Measurements from ENCODE around the gene NUCB1. TPM values are rescaled to one million over a fixed set of nuclear protein-coding genes. Genes with fewer than 3 reads are reported as not detected.

The NUCB1 gene
- total RNA-seq, 1 experiment from 2014 or later = 125 TPM

DNA sequence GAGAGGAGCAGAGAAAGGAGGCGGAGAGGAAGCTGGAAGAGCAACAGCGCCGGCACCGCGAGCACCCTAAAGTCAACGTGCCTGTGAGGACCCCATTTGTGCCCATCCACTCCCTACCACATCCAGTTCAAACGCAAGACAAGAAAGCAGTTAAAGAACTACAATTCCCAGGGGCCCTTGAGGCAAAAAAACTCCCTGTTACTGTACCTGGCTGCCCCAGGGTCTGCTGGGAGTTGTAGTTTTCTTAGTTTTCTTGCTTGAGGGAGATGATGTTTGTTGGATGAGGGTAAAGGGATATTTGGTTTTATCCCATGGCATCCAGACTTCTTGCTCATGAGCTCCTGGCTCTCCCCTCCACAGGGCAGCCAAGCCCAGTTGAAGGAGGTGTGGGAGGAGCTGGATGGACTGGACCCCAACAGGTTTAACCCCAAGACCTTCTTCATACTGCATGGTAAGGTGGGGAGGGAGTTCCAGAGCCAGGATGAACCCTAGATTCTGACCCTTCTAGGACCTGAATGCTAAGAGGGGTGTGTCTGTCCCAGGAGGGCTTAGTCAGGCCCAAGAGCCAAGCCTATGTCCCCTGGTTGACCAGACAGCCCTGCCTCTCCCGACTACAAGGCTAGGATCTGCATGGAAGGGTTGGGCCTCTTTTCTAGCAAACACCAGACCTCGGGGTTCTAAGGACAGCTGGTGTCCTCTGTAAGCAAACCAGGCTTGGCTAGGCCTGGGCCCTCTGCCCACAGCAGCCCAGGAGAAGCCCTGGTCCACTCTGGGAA lies 13.2 kb downstream of the NUCB1 start:
- Histone ChIP-seq H4K8ac (replicated peaks; ENCODE audit: insufficient read length, low read depth, low read length) (no peak overlapping the region), H3K4me1 (ENCODE audit: insufficient read depth, low read length) (no peaks in the 10 kb centered on the region), H3K9me3 (ENCODE audit: control insufficient read depth, low read depth, low read length) (no peaks in the 10 kb centered on the region), H3K23me2 (ENCODE audit: insufficient read length, low read depth, low read length, poor library complexity, severe bottlenecking) (no peaks in the 10 kb centered on the region), H3K23ac (ENCODE audit: insufficient read length, low read depth, low read length) (no peak overlapping the region), H3K18ac (ENCODE audit: insufficient read length, low read depth, low read length) (no peak overlapping the region), H4K5ac (ENCODE audit: insufficient read length, low read depth, low read length) (no peak overlapping the region), H2BK120ac (ENCODE audit: low read depth, low read length, poor library complexity, severe bottlenecking) (no peak overlapping the region), H3K56ac (ENCODE audit: insufficient read length, low read depth, low read length) (no peak overlapping the region), H3K79me1 (ENCODE audit: insufficient read depth, low read depth, low read length, poor library complexity, severe bottlenecking) (no peaks in the 10 kb centered on the region), H2AK5ac (ENCODE audit: insufficient read length, low read length) (no peak overlapping the region), H2BK12ac (ENCODE audit: insufficient read length, low read depth, low read length) (no peak overlapping the region), H3K27ac (ENCODE audit: insufficient read length, low read depth, low read length) (no peak overlapping the region), H3K79me2 (ENCODE audit: insufficient read depth, low read length) (no peaks in the 10 kb centered on the region), H3T11ph (ENCODE audit: low read length) (no peak overlapping the region), H2BK5ac (ENCODE audit: insufficient read length, low read length) (no peak overlapping the region), H2AFZ (ENCODE audit: low read length) (no peak overlapping the region), H2BK15ac (ENCODE audit: low read depth, low read length) (no peak overlapping the region), H4K91ac (ENCODE audit: insufficient read length, low read depth, low read length) (no peak overlapping the region), H2BK20ac (ENCODE audit: low read depth, low read length, poor library complexity, severe bottlenecking) (no peak overlapping the region), H3K4me2 (ENCODE audit: insufficient read depth, insufficient read length, low read length) (no peak overlapping the region), H3K9ac (ENCODE audit: extremely low read depth, insufficient read length, low read length) (no peak overlapping the region), H3K4ac (ENCODE audit: low read depth, low read length) (no peak overlapping the region), H4K20me1 (ENCODE audit: control insufficient read depth, insufficient read depth, insufficient read length) (no peaks in the 10 kb centered on the region), H3K27me3 (ENCODE audit: insufficient read depth, low read length) (no peaks in the 10 kb centered on the region), H3K14ac (ENCODE audit: insufficient read depth, low read length) (no peak overlapping the region)
- H3K36me3 Mint-ChIP-seq (ENCODE audit: insufficient read depth in 1 of 3, low read depth in 3 of 3) = peaks cover 40 to 67% (median 65%) of the 10 kb centered on the region in 3 experiments
- H3K4me1 Mint-ChIP-seq = no peaks in the 10 kb centered on the region
- no peaks in the 10 kb centered on the region for H3K27me3 Mint-ChIP-seq (ENCODE audit: low read depth)
- no peak overlapping the region for H3K4me3 Mint-ChIP-seq
- TF ChIP-seq, protein P1, sequence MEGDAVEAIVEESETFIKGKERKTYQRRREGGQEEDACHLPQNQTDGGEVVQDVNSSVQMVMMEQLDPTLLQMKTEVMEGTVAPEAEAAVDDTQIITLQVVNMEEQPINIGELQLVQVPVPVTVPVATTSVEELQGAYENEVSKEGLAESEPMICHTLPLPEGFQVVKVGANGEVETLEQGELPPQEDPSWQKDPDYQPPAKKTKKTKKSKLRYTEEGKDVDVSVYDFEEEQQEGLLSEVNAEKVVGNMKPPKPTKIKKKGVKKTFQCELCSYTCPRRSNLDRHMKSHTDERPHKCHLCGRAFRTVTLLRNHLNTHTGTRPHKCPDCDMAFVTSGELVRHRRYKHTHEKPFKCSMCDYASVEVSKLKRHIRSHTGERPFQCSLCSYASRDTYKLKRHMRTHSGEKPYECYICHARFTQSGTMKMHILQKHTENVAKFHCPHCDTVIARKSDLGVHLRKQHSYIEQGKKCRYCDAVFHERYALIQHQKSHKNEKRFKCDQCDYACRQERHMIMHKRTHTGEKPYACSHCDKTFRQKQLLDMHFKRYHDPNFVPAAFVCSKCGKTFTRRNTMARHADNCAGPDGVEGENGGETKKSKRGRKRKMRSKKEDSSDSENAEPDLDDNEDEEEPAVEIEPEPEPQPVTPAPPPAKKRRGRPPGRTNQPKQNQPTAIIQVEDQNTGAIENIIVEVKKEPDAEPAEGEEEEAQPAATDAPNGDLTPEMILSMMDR (conservative IDR thresholded peaks at IDR 0.05) = no peak
- DNase-seq = no peak
- no CpG with 5 or more reads among the region's 9 CpGs for WGBS (ENCODE audit: extremely low coverage, insufficient read length, low lambda C conversion rate)
- H3K9me3 Mint-ChIP-seq = no peaks in the 10 kb centered on the region
- H3K27ac Mint-ChIP-seq = peak overlapping the region in 2 of 3 experiments; percentile 58 to 75; a peak in 2 of 7 replicates

Measured in H9 (cell line).